Measurements from ENCODE around the gene PGAP1.

Gene PGAP1

GRCh38 chr2:196884368-196884767, 42.1 kb downstream of the PGAP1 start:
- no peak for DNase-seq

DNA sequence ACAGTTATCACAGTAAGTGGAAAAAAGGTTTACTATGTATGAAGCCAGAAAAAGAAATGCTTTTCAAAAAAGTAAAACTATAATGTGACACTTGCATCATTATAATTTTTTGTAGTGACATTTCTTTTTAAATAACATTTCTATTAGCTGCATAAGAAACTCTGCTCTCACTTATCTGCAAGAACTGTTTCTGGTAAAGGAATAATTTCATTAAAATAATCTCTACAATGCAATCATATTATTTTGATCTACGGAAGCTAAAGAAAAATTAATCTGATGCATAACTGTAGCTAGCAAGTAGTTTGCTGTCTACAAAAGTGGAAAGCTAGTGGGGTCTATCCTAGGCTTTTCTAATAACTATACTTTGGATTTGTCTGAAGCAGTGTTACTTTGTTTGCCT, 50.1 kb downstream of the PGAP1 start:
- DNase-seq: no peak

DNA sequence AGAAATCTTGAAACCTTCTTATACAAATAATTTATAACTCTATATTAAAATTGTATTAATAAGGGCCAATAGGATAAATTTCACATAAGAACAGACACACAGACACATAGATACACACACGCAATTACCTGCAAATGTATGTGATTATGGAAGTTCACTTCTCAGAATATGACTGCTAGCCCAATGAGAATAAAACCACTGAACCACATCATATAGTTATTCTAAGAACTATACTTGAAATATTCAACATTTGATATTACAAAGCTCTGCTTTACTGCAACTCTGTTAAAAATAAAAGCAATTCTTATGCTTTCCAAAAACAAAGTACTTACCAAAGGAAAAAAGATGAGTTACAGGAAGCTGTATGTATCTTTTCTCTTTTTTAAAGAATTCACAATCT, 51.1 kb downstream of the PGAP1 start:
- peak; percentile 14 for DNase-seq

DNA sequence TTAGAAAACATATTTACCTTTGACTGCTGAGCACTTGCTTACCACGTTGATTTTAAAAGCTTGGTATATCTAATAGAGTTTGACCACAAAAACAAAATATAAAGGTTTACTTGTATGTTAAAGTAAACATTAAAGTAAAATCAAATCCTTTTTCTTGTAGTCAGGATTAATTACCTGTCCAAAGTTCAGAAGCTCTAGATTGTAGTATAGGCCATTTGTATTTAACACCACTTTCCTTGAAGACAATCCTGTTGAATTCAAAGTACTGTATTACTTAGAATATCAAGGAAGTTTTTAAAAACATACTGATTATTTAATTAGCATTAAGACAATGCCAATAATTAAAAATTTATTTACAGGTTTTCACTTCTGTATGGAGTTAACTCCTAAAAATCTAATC, 53.0 kb downstream of the PGAP1 start:
- DNase-seq: no peak

GRCh38 chr2:196854629-196855028, 71.9 kb downstream of the PGAP1 start:
- DNase-seq: no peak

- DNase-seq: no peak
Observed at GRCh38 chr2:196853301-196854087, 73.0 kb downstream of the PGAP1 start.

DNA sequence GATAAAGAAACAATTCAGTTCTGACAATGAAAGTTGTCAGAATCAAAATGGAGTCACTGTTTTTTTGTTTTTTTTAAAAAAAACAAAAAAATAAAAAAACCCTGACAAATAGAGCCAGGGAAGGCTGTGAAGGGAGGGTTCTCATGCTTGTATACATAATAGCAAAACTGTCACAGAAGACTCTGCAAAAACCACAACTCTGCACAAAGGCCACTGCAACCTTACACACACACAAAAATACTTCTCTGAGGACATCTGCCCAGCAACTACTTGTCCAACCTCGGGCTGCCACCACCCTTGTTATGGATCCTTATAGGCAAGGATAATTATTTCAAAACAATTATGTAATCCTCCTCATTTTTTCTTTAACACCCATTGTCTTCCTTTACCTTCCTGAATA, 75.4 kb downstream of the PGAP1 start:
- DNase-seq: no peak

DNA sequence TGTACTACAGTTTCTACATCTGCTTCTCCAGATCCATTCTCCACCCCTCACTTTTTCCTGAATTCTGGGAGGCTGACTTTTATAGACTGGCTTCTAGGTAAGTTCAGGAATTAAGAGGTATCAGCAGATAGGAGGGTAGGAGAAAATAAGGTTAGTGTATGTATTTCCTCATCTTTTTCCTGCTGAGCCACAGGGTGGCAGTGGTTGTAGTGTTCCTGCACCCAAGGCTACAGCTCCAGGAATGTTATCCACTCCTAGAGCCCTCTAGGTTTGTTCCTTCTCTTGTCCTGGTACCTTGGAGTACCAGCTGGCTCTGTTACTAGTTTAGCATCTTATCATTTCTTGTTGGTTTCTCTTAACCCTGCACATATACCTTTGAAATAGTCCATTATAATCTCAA, 76.6 kb downstream of the PGAP1 start:
- no peak for DNase-seq

GRCh38 chr2:196846295-196846694, 80.2 kb downstream of the PGAP1 start:
- DNase-seq: no peak

GRCh38 chr2:196845371-196845770, 81.1 kb downstream of the PGAP1 start:
- no peak for DNase-seq

- no peak for DNase-seq
Observed at GRCh38 chr2:196840171-196840570, 86.3 kb downstream of the PGAP1 start.

DNA sequence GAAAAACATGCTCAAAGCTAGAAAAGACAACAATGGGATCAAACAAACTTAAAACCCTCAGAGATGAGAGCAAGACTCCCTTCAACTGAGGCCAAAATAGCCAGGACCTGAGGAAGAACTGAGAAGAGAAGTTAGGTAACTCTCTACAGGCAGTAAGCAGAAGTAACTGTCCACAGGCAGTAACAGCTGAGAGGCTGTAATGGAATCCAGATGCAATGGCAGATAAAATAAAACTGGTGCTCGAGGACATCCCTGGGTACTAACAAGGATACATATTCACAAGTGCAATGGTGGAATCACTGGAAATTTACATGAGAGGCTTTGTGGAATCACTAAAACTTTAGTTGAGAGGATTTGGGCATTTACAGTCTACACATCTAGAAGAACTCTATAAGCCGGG, 86.9 kb downstream of the PGAP1 start:
- DNase-seq: no peak

GRCh38 chr2:196836440-196836839, 90.1 kb downstream of the PGAP1 start:
- no peak for DNase-seq

- no peak for DNase-seq
Observed at GRCh38 chr2:196830701-196831100, 95.8 kb downstream of the PGAP1 start.

GRCh38 chr2:196827356-196827755, 99.2 kb downstream of the PGAP1 start:
- DNase-seq: peak; percentile 25

DNA sequence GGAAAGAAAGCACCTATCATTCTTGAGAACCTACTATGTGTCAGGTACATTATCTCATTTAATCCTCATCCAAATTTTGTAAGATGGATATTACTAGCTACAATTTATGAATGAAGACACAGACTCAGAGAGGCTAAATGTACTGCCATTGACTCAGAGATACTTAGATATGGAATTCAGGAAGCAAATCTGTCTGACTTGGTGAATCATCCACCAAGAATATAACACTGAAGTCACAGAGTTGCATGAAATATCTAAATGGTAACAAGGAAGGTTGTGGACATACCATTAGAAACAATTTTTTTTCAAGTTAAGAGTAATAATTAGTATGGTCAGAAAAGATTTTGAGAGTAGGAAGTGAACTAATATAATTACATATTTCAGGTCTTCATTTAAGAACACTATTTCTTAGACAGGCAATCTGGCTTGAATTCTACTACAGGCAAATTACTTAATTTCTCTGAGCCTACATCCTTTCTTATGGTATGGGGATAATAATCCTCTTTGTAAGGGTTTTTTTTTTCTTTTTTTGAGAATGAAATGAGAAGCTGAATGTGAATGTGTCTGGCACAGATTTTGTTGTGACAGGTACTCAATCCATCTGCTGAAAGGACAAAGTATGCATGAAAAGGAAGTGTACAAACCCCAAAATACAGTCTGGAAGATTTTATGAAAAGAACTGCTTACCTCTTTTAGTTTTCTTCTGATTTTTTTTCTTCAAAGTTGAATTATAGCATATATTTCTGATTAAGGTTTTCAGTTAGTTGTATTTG, 102.6 kb downstream of the PGAP1 start:
- DNase-seq: no peak

GRCh38 chr2:196821195-196821594, 105.3 kb downstream of the PGAP1 start:
- DNase-seq: no peak

DNA sequence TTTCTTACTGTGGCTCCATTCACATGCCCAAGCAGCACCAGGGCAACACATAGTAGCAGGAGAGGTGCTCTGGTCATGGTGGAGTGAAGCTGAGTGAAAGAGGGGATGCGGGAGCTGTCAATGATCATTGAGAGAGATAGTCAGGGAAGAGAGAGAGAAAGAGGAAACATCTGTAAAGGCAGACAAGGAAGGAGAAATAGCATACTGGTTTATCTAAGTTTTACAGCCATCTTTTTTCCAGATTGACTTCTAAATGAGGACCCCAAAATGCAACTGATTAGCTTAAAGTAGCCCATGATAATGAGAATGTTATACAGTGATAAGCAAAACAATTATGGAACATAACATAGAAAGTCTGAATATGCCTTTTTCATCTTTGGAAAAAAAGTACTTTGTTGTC, 117.2 kb downstream of the PGAP1 start, which contains the start of gene C2orf66:
Gene C2orf66, minus strand, starts transcription at position 96 of the 400 bp plus-strand sequence. Its CDS starts 19 bp downstream, at position 77.
- no peak for DNase-seq

GRCh38 chr2:196808083-196808665, 118.3 kb downstream of the PGAP1 start:
- no peak for DNase-seq

- no peak for DNase-seq
Observed at GRCh38 chr2:196804381-196804780, 122.1 kb downstream of the PGAP1 start.

DNA sequence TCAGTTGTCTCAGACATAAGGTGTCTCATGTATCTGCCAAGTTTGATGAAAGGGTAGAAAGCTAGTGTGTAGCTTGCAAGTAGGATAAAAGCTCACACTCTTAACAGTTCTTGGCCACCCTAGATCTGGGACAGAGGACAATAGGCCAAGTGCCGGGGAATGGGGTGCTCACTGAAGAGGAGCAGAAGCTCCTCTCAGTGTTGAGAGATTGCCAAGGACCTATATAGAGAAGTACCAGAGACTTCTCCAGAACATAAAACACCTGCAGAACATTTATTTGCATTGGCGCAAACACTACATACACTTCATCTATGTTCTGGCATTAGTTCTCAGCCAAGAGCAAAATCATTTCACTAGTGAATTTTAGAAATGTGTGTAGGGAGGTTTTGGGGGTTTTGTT, 124.1 kb downstream of the PGAP1 start:
- no peak for DNase-seq

DNA sequence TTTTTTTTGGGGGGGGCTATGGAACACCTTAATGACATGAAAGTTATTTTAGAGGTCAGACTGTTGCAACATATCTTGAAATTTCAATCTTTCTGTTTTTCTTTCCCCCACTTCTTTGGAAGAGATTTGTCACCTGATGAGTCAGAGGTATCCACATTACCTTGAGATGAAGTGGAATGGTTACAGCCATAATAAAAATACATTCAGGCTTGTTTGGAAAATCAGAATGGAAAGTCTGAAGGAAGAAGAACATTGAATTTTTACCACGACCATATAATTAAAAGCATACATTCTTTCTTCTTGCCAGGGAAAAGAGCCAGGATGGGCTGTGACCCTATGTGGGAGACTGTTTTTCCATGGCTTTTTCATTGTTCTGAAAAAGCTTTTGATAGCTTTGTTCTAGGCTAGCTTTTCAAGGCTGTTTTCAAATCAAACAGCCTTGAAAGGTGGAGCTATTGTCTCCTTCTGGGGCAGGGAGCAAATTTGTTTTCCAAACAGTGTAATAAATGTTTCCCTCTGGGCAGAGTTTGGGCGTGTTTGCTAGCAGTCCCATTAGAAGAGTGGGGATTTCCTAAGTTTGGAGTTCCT, 124.7 kb downstream of the PGAP1 start:
- DNase-seq: no peak

DNA sequence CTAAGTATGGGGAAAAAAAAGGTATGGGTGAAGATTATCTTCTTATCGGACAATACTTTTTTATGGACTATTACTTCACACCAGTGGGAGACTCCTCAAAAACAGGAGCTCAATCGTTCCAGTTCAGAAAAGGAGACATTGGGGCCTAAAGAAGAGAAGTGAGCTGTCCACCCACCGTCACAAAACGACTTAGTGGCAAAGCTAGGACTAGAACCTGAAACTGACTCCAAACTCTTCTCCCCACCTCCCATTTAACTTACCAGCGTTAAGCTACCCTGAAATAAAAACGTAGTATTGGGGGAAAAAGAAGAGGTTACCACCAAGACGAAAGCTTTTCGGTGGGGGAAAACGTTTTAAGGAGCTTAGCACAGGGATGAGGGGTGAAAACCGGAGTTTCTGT, 127.5 kb downstream of the PGAP1 start:
- no peak for DNase-seq

DNA sequence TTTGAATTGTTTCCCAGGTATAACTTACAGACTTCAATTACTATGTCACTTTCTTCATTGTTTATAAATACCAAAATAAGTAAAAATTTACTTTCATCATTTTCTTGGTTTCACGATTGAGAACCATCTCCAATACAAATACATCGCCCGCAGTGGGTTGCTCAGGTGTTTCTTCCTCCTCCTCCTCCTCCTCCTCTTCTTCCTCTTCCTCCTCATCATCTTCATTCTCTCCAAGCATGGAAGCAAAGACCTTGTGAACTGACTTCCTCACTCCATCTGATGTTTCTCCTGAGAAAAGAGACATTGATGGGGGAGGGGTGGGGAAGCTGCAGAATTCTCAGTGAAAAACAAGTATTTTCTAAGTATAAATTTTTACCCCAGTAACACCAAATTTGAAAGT, 133.6 kb downstream of the PGAP1 start:
- DNase-seq: no peak
